ENCODE results near the gene CTNNBIP1. TPM values are rescaled to one million over a fixed set of nuclear protein-coding genes. Genes with fewer than 3 reads are reported as not detected.

Gene CTNNBIP1
- total and polyA plus RNA-seq, 2 donors (not counting 3 experiments of a cell fraction or from before 2014, with no cell fraction given) = 26.6 to 31.7 TPM

GRCh38 chr1:9873385-9873784 is 36.7 kb downstream of the CTNNBIP1 start:
- FAIRE-seq (no peak), DNase-seq (ENCODE audit: low read depth, low spot score) (no peak)
- intact Hi-C loops (cut with micrococcal nuclease) = no loop called here
- no peak overlapping the region for H3K4me2 ChIP-seq (ENCODE audit: insufficient read depth, low read length)
- H2AFZ ChIP-seq (ENCODE audit: low read depth, low read length) = no peak overlapping the region
- TF ChIP-seq POLR2A (IDR thresholded peaks at IDR 0.05; ENCODE audit: low read depth, low read length) = no peak
- no peak for TF ChIP-seq CTCF (IDR thresholded peaks at IDR 0.05; ENCODE audit: extremely low read depth in 1 of 2, insufficient read depth in 1 of 2, low read depth in 1 of 2, low read length in 2 of 2)
- no peak for TF ChIP-seq POLR2AphosphoS5 (IDR thresholded peaks at IDR 0.05; ENCODE audit: insufficient read depth, low read depth, low read length)
- no peak for TF ChIP-seq MYC (IDR thresholded peaks at IDR 0.05; ENCODE audit: low read depth, low read length)
- H3K9me3 ChIP-seq (replicated peaks; ENCODE audit: control insufficient read depth, insufficient read depth, low read length) = no peaks in the 10 kb centered on the region
- dilution Hi-C loops (cut with MboI; ENCODE audit: extremely low pct_ligation_motif_present, low sequenced_read_pairs) = no loop called here
- no peaks in the 10 kb centered on the region for H3K4me1 ChIP-seq (ENCODE audit: control insufficient read depth, extremely low read depth, insufficient read depth, low read length)
- no peak overlapping the region for H3K4me3 ChIP-seq (replicated peaks in 1 of 3; ENCODE audit: insufficient read depth in 1 of 3, low read depth in 1 of 3, low read length in 3 of 3)
- no peaks in the 10 kb centered on the region for H3K79me2 ChIP-seq (ENCODE audit: control insufficient read depth, insufficient read depth, low read length)
- ChIA-PET CTCF (interaction anchor here (1.2 to 7.6 kb wide), 5 partner anchors 9 to 88 kb away, joined by 3 to 77 read pairs (median 16); partner anchors contain the start of genes LZIC and NMNAT1), POLR2A (no interaction called here)
- no peak overlapping the region for H3K27ac ChIP-seq (ENCODE audit: insufficient read depth, low read depth, low read length)
- H3K9me1 ChIP-seq (replicated peaks; ENCODE audit: control insufficient read depth, extremely low read depth, insufficient read depth, low read length) = no peaks in the 10 kb centered on the region
- no peaks in the 10 kb centered on the region for H3K27me3 ChIP-seq (ENCODE audit: control insufficient read depth in 2 of 2, insufficient read depth in 2 of 2, low read length in 2 of 2)
- H3K9ac ChIP-seq (replicated peaks; ENCODE audit: extremely low read depth, insufficient read depth, low read length) = no peak overlapping the region
- no peaks in the 10 kb centered on the region for H4K20me1 ChIP-seq (replicated peaks; ENCODE audit: control insufficient read depth, extremely low read depth, insufficient read depth, low read length)
- H3K36me3 ChIP-seq (ENCODE audit: control insufficient read depth in 2 of 2, extremely low read depth in 1 of 2, insufficient read depth in 2 of 2, low read length in 2 of 2) = peaks cover 0 to 9% of the 10 kb centered on the region in 2 experiments
- BruUV-seq (replicated peaks) = no TSS peak

GRCh38 chr1:9872430-9873165 is 37.5 kb downstream of the CTNNBIP1 start:
- Histone ChIP-seq H3K9me3 (replicated peaks; ENCODE audit: control insufficient read depth, insufficient read depth, low read length) (no peaks in the 10 kb centered on the region), H3K4me3 (replicated peaks in 1 of 3; ENCODE audit: insufficient read depth in 1 of 3, low read depth in 1 of 3, low read length in 3 of 3) (no peak overlapping the region), H3K79me2 (ENCODE audit: control insufficient read depth, insufficient read depth, low read length) (no peaks in the 10 kb centered on the region), H4K20me1 (replicated peaks; ENCODE audit: control insufficient read depth, extremely low read depth, insufficient read depth, low read length) (no peaks in the 10 kb centered on the region), H3K4me2 (ENCODE audit: insufficient read depth, low read length) (no peak overlapping the region), H3K36me3 (ENCODE audit: control insufficient read depth in 2 of 2, extremely low read depth in 1 of 2, insufficient read depth in 2 of 2, low read length in 2 of 2) (peaks cover 0 to 9% of the 10 kb centered on the region in 2 experiments), H3K9ac (replicated peaks; ENCODE audit: extremely low read depth, insufficient read depth, low read length) (no peak overlapping the region), H3K27ac (ENCODE audit: insufficient read depth, low read depth, low read length) (no peak overlapping the region), H2AFZ (ENCODE audit: low read depth, low read length) (no peak overlapping the region), H3K27me3 (ENCODE audit: control insufficient read depth in 2 of 2, insufficient read depth in 2 of 2, low read length in 2 of 2) (no peaks in the 10 kb centered on the region), H3K4me1 (ENCODE audit: control insufficient read depth, extremely low read depth, insufficient read depth, low read length) (no peaks in the 10 kb centered on the region), H3K9me1 (replicated peaks; ENCODE audit: control insufficient read depth, extremely low read depth, insufficient read depth, low read length) (no peaks in the 10 kb centered on the region)
- intact Hi-C loops (cut with micrococcal nuclease) = no loop called here
- BruUV-seq (replicated peaks) = no TSS peak
- dilution Hi-C loops (cut with MboI; ENCODE audit: extremely low pct_ligation_motif_present, low sequenced_read_pairs) = no loop called here
- CTCF ChIA-PET = interaction anchor here (0.6 to 7.6 kb wide), 9 partner anchors 10 to 581 kb away, joined by 3 to 77 read pairs (median 4); partner anchors contain the start of genes LZIC and NMNAT1
- FAIRE-seq = no peak
- POLR2A ChIA-PET = no interaction called here
- TF ChIP-seq MAX (IDR thresholded peaks at IDR 0.05; ENCODE audit: insufficient read depth, insufficient read length) = no peak
- TF ChIP-seq CTCF (IDR thresholded peaks at IDR 0.05; ENCODE audit: extremely low read depth in 1 of 2, insufficient read depth in 1 of 2, low read depth in 1 of 2, low read length in 2 of 2) = no peak
- no peak for TF ChIP-seq POLR2A (IDR thresholded peaks at IDR 0.05; ENCODE audit: low read depth, low read length)
- no peak for TF ChIP-seq POLR2AphosphoS5 (IDR thresholded peaks at IDR 0.05; ENCODE audit: insufficient read depth, low read depth, low read length)
- no peak for DNase-seq (ENCODE audit: low read depth, low spot score)
